HCT116 (cell line): ENCODE measurements around the gene ASAP2. TPM values are rescaled to one million over a fixed set of nuclear protein-coding genes. Genes with fewer than 3 reads are reported as not detected.

Experiments used
- CEBPB ChIP-seq: IDR thresholded peaks from 2 replicates; pipeline ENCODE4 v1.6.1; 2012; ENCODE audit warnings: low read depth
- EZH2phosphoT487 ChIP-seq: fragments of 200-600 bp; IDR thresholded peaks from 2 replicates; pipeline ENCODE4 v1.6.1; 2018; ENCODE audit warnings: antibody characterized with exemption, borderline replicate concordance
- FOSL1 ChIP-seq: IDR thresholded peaks from 2 replicates; pipeline ENCODE4 v1.6.1; 2012; ENCODE audit warnings: low read depth
- JUND ChIP-seq: IDR thresholded peaks from 2 replicates; pipeline ENCODE4 v1.6.1; 2012
- MAX ChIP-seq: IDR thresholded peaks from 2 replicates; pipeline ENCODE4 v1.6.1; 2012
- POLR2A ChIP-seq: IDR thresholded peaks from 2 replicates; pipeline ENCODE4 v1.7.0; 2011; ENCODE audit warnings: borderline replicate concordance; ENCODE audit not compliant: insufficient read depth, insufficient read length; ENCODE audit errors: extremely low read depth
- REST ChIP-seq: IDR thresholded peaks from 2 replicates; pipeline ENCODE4 v1.6.1; 2012; ENCODE audit warnings: low read depth
- SIN3A ChIP-seq: IDR thresholded peaks from 2 replicates; pipeline ENCODE4 v1.6.1; 2012; ENCODE audit warnings: low read depth
- YY1 ChIP-seq: IDR thresholded peaks from 2 replicates; pipeline ENCODE4 v1.6.1; 2011; ENCODE audit warnings: low read length, low read depth, moderate library complexity, mild to moderate bottlenecking; ENCODE audit not compliant: insufficient replicate concordance; ENCODE audit errors: extremely low read depth
- ZNF274 ChIP-seq: fragments of 200-500 bp; sonication (Bioruptor generic); IDR thresholded peaks from 2 replicates; pipeline ENCODE4 v1.6.1; 2014; ENCODE audit warnings: mild to moderate bottlenecking, low read depth, low read length, inconsistent platforms
- total RNA-seq: library from RNA; stranded (reverse); gene quantifications from one replicate; pipeline ENCODE4 v1.2.1, GENCODE V29; 2021; ENCODE audit not compliant: unreplicated experiment
- TF ChIP-seq, protein P1 (sequence below), 3 experiments: fragments of 200-600 bp in 1 of 3; sonication (generic) in 1 of 3; IDR thresholded peaks in 2 of 3; conservative IDR thresholded peaks in 1 of 3; 2 replicates each; pipeline ENCODE4 v1.5.1; 2012 to 2017; ENCODE audit warnings: low read depth in 2 of 3, low read length in 2 of 3, antibody characterized with exemption in 1 of 3, borderline replicate concordance in 1 of 3, control low read depth in 1 of 3, mild to moderate bottlenecking in 1 of 3, mixed read lengths in 1 of 3, mixed run types in 1 of 3, moderate library complexity in 1 of 3; ENCODE audit not compliant: insufficient read depth in 1 of 3

The ASAP2 gene
- total RNA-seq, 1 experiment from 2014 or later: 16.5 TPM

GRCh38 chr2:9232886-9233285 is 26.3 kb downstream of the ASAP2 start (continued):
- no peak for TF ChIP-seq REST
- no peak for TF ChIP-seq YY1
- peak; percentile 89 for TF ChIP-seq JUND
- peak; percentile 79 for TF ChIP-seq FOSL1
- TF ChIP-seq ZNF274: no peak
- peak; percentile 28; the same call in 1 of the 2 replicates for TF ChIP-seq MAX
- TF ChIP-seq CEBPB: peak; percentile 81
- peak; percentile 81; the same call in 1 of the 2 replicates for TF ChIP-seq SIN3A
- no peak for TF ChIP-seq EZH2phosphoT487
- no peak for TF ChIP-seq POLR2A
- TF ChIP-seq, protein P1, sequence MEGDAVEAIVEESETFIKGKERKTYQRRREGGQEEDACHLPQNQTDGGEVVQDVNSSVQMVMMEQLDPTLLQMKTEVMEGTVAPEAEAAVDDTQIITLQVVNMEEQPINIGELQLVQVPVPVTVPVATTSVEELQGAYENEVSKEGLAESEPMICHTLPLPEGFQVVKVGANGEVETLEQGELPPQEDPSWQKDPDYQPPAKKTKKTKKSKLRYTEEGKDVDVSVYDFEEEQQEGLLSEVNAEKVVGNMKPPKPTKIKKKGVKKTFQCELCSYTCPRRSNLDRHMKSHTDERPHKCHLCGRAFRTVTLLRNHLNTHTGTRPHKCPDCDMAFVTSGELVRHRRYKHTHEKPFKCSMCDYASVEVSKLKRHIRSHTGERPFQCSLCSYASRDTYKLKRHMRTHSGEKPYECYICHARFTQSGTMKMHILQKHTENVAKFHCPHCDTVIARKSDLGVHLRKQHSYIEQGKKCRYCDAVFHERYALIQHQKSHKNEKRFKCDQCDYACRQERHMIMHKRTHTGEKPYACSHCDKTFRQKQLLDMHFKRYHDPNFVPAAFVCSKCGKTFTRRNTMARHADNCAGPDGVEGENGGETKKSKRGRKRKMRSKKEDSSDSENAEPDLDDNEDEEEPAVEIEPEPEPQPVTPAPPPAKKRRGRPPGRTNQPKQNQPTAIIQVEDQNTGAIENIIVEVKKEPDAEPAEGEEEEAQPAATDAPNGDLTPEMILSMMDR (IDR thresholded peaks at IDR 0.05 in 2 of 3, conservative IDR thresholded peaks at IDR 0.05 in 1 of 3; ENCODE audit: borderline replicate concordance in 1 of 3, insufficient read depth in 1 of 3, low read depth in 2 of 3, low read length in 2 of 3): 0 out of 6 replicates have a peak, but pooled peaks of 1 of the 3 experiments have one; percentile 7
